Measurements from ENCODE around the gene CCS. TPM values are rescaled to one million over a fixed set of nuclear protein-coding genes. Genes with fewer than 3 reads are reported as not detected.

Gene CCS
- total and polyA plus RNA-seq, 2 of the 4 experiments (the other 2 are of a cell fraction), result 20.1 to 53.0 TPM

GRCh38 chr11:66568124-66568916, 24.7 kb upstream of the CCS start, which contains the start of gene CTSF:
CTSF (minus strand) TSS chr11:66568606; CDS start chr11:66568486, 120 bp downstream.
- in situ Hi-C loops (cut with MboI; ENCODE audit: low sequenced_read_pairs), result no loop called here
- Histone ChIP-seq H3K9ac (ENCODE audit: low read depth, low read length) (no peak within 1 kb of the TSS), H3K9me3 (ENCODE audit: control insufficient read depth, insufficient read depth, low read length) (no peaks in the 10 kb centered on the region)
- TF ChIP-seq RAD21 (IDR thresholded peaks at IDR 0.05; ENCODE audit: low read length), result no peak
- no peak for TF ChIP-seq RFX5 (IDR thresholded peaks at IDR 0.05; ENCODE audit: low read depth, low read length)
- TF ChIP-seq RCOR1 (IDR thresholded peaks at IDR 0.05; ENCODE audit: insufficient replicate concordance, low read length), result no peak
- no peak for TF ChIP-seq POLR2A (IDR thresholded peaks at IDR 0.05; ENCODE audit: low read depth, low read length)
- no peak for TF ChIP-seq ELK1 (IDR thresholded peaks at IDR 0.05; ENCODE audit: borderline replicate concordance, low read depth, low read length)
- TF ChIP-seq CEBPB (IDR thresholded peaks at IDR 0.05; ENCODE audit: low read depth, low read length), result no peak
- peak; percentile 94 for TF ChIP-seq BHLHE40 (IDR thresholded peaks at IDR 0.05; ENCODE audit: low read depth, low read length)
- TF ChIP-seq FOS (IDR thresholded peaks at IDR 0.05; ENCODE audit: low read depth, low read length), result no peak
- TF ChIP-seq CTCF (conservative IDR thresholded peaks at IDR 0.05; ENCODE audit: low read depth, low read length), result no peak
- peak; percentile 30; the same call in 1 of the 2 replicates for TF ChIP-seq MXI1 (IDR thresholded peaks at IDR 0.05; ENCODE audit: borderline replicate concordance, low read depth, low read length)
- TF ChIP-seq CHD1 (IDR thresholded peaks at IDR 0.05; ENCODE audit: low read depth, low read length), result no peak
- no peak for TF ChIP-seq NFE2L2 (IDR thresholded peaks at IDR 0.05; ENCODE audit: low read depth, low read length)
- TF ChIP-seq SMC3 (IDR thresholded peaks at IDR 0.05; ENCODE audit: low read depth, low read length), result no peak
- no peak for TF ChIP-seq MAFK (IDR thresholded peaks at IDR 0.05; ENCODE audit: low read depth, low read length)
- no peak for TF ChIP-seq MAZ (IDR thresholded peaks at IDR 0.05; ENCODE audit: borderline replicate concordance, low read depth, low read length)

More at GRCh38 chr11:66568124-66568916, 24.7 kb upstream of the CCS start, which contains the start of gene CTSF:
- peaks cover 2% of the 10 kb centered on the region; the same call in 1 of the 2 replicates for H3K27me3 ChIP-seq (ENCODE audit: control insufficient read depth, insufficient read depth, low read length)
- H2AK5ac ChIP-seq (ENCODE audit: low read depth, low read length), result no peak within 1 kb of the TSS
- peak; percentile 49 for DNase-seq
- H3K36me3 ChIP-seq (ENCODE audit: control insufficient read depth, insufficient read depth, low read length), result peaks cover 3% of the 10 kb centered on the region; the same call in 1 of the 2 replicates
- no peak within 1 kb of the TSS for H2BK5ac ChIP-seq (ENCODE audit: low read depth, low read length, poor library complexity, severe bottlenecking)
- BruUV-seq (replicated peaks), result no TSS peak
- peak within 1 kb of the TSS in 1 of 2 experiments; percentile 85; a peak in 2 of 4 replicates for H4K8ac ChIP-seq (ENCODE audit: low read depth in 2 of 2, low read length in 2 of 2)
- peak within 1 kb of the TSS; percentile 41 for H3K4me3 ChIP-seq (ENCODE audit: insufficient read depth, low read depth, low read length)
- no peak within 1 kb of the TSS for H4K5ac ChIP-seq (ENCODE audit: low read depth, low read length)
- no peak within 1 kb of the TSS for H4K91ac ChIP-seq (ENCODE audit: insufficient read depth, low read depth, low read length)
- no peak within 1 kb of the TSS for H3K23ac ChIP-seq (ENCODE audit: low read depth, low read length)
- H2AFZ ChIP-seq (replicated peaks; ENCODE audit: low read length, poor library complexity), result peak within 1 kb of the TSS; percentile 95
- H3K4me2 ChIP-seq (ENCODE audit: low read depth, low read length), result peak within 1 kb of the TSS; percentile 49
- H3K9me1 ChIP-seq (ENCODE audit: insufficient read depth, low read length), result peaks cover 6% of the 10 kb centered on the region; the same call in 1 of the 2 replicates
- H3K27ac ChIP-seq (ENCODE audit: insufficient read depth, low read length), result no peak within 1 kb of the TSS
- H3K4ac ChIP-seq (ENCODE audit: low read depth, low read length), result peak within 1 kb of the TSS; percentile 22; the same call in 1 of the 2 replicates
- ChIA-PET CTCF (interaction anchor here (1.0 kb wide), 1 partner anchor 110 kb away, joined by 4 read pairs; the partner anchor contains the start of gene RBM4B), POLR2A (ENCODE audit: unreplicated experiment) (interaction anchor here (0.6 kb wide), 1 partner anchor 70 kb away, joined by 4 read pairs; the partner anchor contains the start of gene RBM4)
- H2BK120ac ChIP-seq (ENCODE audit: low read depth, low read length), result no peak within 1 kb of the TSS
- ATAC-seq (ENCODE audit: low read depth), result peak; percentile 98
- peak within 1 kb of the TSS; percentile 78 for H2AK9ac ChIP-seq (replicated peaks; ENCODE audit: low read depth, low read length, poor library complexity)
- no peak within 1 kb of the TSS for H3K14ac ChIP-seq (replicated peaks; ENCODE audit: low read depth, low read length)
- dilution Hi-C loops (cut with HindIII; ENCODE audit: low sequenced_read_pairs, unreplicated experiment), result no loop called here
- no peak within 1 kb of the TSS for H3K56ac ChIP-seq (ENCODE audit: extremely low read depth, insufficient read depth, low read length)
- H3K18ac ChIP-seq (ENCODE audit: low read depth, low read length), result no peak within 1 kb of the TSS
- WGBS, 2 experiments (ENCODE audit: extremely low coverage in 2 of 2, insufficient read length in 1 of 2), result 4% methylated on average over 42 of the region's 77 CpGs; no CpG with 5 or more reads in 1 of the 2 experiments
- no peak within 1 kb of the TSS for H2BK15ac ChIP-seq (ENCODE audit: low read depth, low read length)
- H3K4me1 ChIP-seq (ENCODE audit: control insufficient read depth, insufficient read depth, low read length), result peaks cover 3% of the 10 kb centered on the region; the same call in 1 of the 2 replicates
- intact Hi-C loops (cut with micrococcal nuclease), result no loop called here
- no peaks in the 10 kb centered on the region for H4K20me1 ChIP-seq (ENCODE audit: insufficient read depth, low read length)
- no peak within 1 kb of the TSS for H2BK20ac ChIP-seq (ENCODE audit: low read depth, low read length)
- H3K79me1 ChIP-seq (ENCODE audit: low read depth in 1 of 2, low read length in 2 of 2), result no peaks in the 10 kb centered on the region

Data from IMR-90 (cell line).